Neutrophil (primary cell): ENCODE data around the gene FGF22.

ENCODE experiments used
- H3K27ac ChIP-seq: fragments of 200-600 bp; sonication (generic); 2 replicates; pipeline ENCODE4 v1.5.1; 2016; ENCODE audit warnings: mild to moderate bottlenecking, moderate library complexity
- H3K27me3 ChIP-seq: fragments of 200-600 bp; sonication (generic); 2 replicates; pipeline ENCODE4 v1.6.0; 2016; ENCODE audit warnings: mild to moderate bottlenecking
- H3K36me3 ChIP-seq: fragments of 200-600 bp; sonication (generic); 2 replicates; pipeline ENCODE4 v1.5.1; 2017
- H3K4me1 ChIP-seq, 2 experiments: fragments of 200-600 bp in 1 of 2; sonication (generic) in 1 of 2; 1 replicate in 1 of 2; 2 replicates in 1 of 2; pipeline versions ENCODE4 v1.5.1 to v1.6.1; 2013 to 2016; ENCODE audit warnings: low read depth in 1 of 2, low read length in 1 of 2, mild to moderate bottlenecking in 1 of 2, moderate library complexity in 1 of 2; ENCODE audit not compliant: control insufficient read depth in 1 of 2, insufficient read depth in 1 of 2
- H3K4me3 ChIP-seq, 2 experiments: fragments of 200-600 bp in 1 of 2; sonication (generic) in 1 of 2; 1 replicate in 1 of 2; 2 replicates in 1 of 2; pipeline ENCODE4 v1.5.1; 2013 to 2016; ENCODE audit warnings: low read depth in 1 of 2, low read length in 1 of 2, mild to moderate bottlenecking in 1 of 2, moderate library complexity in 1 of 2
- H3K9me3 ChIP-seq: fragments of 200-600 bp; sonication (generic); 2 replicates; pipeline ENCODE4 v1.5.1; 2016
- CTCF ChIP-seq: fragments of 200-600 bp; sonication (generic); IDR thresholded peaks from 2 replicates; pipeline ENCODE4 v1.5.1; 2016; ENCODE audit warnings: antibody characterized with exemption

Gene FGF22

GRCh38 chr19:688214-688613, 48.5 kb downstream of the FGF22 start:
- Histone ChIP-seq H3K4me1 (peaks cover under 1% of the 10 kb centered on the region in 2 experiments), H3K36me3 (no peaks in the 10 kb centered on the region), H3K27me3 (no peaks in the 10 kb centered on the region), H3K27ac (no peak overlapping the region), H3K9me3 (no peaks in the 10 kb centered on the region), H3K4me3 (no peak overlapping the region)
- TF ChIP-seq CTCF: no peak

GRCh38 chr19:688992-689391, 49.3 kb downstream of the FGF22 start:
- no peak for TF ChIP-seq CTCF
- Histone ChIP-seq H3K4me1 (peaks cover 4 to 7% of the 10 kb centered on the region in 2 experiments), H3K27ac (no peak overlapping the region), H3K36me3 (no peaks in the 10 kb centered on the region), H3K9me3 (no peaks in the 10 kb centered on the region), H3K4me3 (no peak overlapping the region), H3K27me3 (no peaks in the 10 kb centered on the region)

GRCh38 chr19:690203-690602, 50.5 kb downstream of the FGF22 start:
- TF ChIP-seq CTCF: no peak
- peaks cover 9% of the 10 kb centered on the region for H3K27me3 ChIP-seq
- H3K36me3 ChIP-seq: no peaks in the 10 kb centered on the region
- no peak overlapping the region for H3K4me3 ChIP-seq
- H3K4me1 ChIP-seq: peaks cover 14 to 19% of the 10 kb centered on the region in 2 experiments
- H3K9me3 ChIP-seq: no peaks in the 10 kb centered on the region
- no peak overlapping the region for H3K27ac ChIP-seq
